ENCODE measurements around the gene ZNF500. TPM values are rescaled to one million over a fixed set of nuclear protein-coding genes. Genes with fewer than 3 reads are reported as not detected.
"Not testable (repeated sequence)": the region's sequence is repeated elsewhere in the genome, so short reads cannot be mapped to it uniquely, and the experiment has no call there.

The ZNF500 gene
- total RNA-seq, 2 experiments from 2014 or later = 10.9 to 12.8 TPM

- CTCF ChIA-PET = no interaction called here
- no peak for ATAC-seq
- Mint-ChIP-seq H3K4me3 (no peak overlapping the region), H3K27me3 (no peaks in the 10 kb centered on the region), H3K4me1 (ENCODE audit: low read depth) (no peaks in the 10 kb centered on the region), H3K9me3 (no peaks in the 10 kb centered on the region), H3K27ac (no peak overlapping the region), H3K36me3 (ENCODE audit: low read depth) (no peaks in the 10 kb centered on the region)
- POLR2A ChIA-PET = interaction anchor here (1.7 kb wide), 1 partner anchor 18 kb away, joined by 4 read pairs; no protein-coding TSS in a partner anchor
- no peak for TF ChIP-seq CTCF (IDR thresholded peaks at IDR 0.05)
- intact Hi-C loops (cut with micrococcal nuclease) = no loop called here
- DNase-seq = no peak
Measured at GRCh38 chr16:4787068-4787467, 20.1 kb upstream of the ZNF500 start.

GRCh38 chr16:4785758-4786433 is 18.9 kb upstream of the ZNF500 start:
- no peak for DNase-seq
- CTCF ChIA-PET = no interaction called here
- TF ChIP-seq CTCF (IDR thresholded peaks at IDR 0.05) = no peak
- Mint-ChIP-seq H3K27ac (no peak overlapping the region), H3K27me3 (no peaks in the 10 kb centered on the region), H3K4me3 (no peak overlapping the region), H3K4me1 (ENCODE audit: low read depth) (no peaks in the 10 kb centered on the region), H3K9me3 (no peaks in the 10 kb centered on the region), H3K36me3 (ENCODE audit: low read depth) (no peaks in the 10 kb centered on the region)
- no peak for ATAC-seq
- intact Hi-C loops (cut with micrococcal nuclease) = no loop called here
- POLR2A ChIA-PET = interaction anchor here (0.7 to 1.7 kb wide), 2 partner anchors 17 to 33 kb away, joined by 3 to 4 read pairs; no protein-coding TSS in a partner anchor

- ATAC-seq; CTCF ChIA-PET; POLR2A ChIA-PET; H3K36me3 Mint-ChIP-seq (ENCODE audit: low read depth); H3K27ac Mint-ChIP-seq; H3K4me3 Mint-ChIP-seq; DNase-seq; intact Hi-C loops (cut with micrococcal nuclease); H3K4me1 Mint-ChIP-seq (ENCODE audit: low read depth); H3K9me3 Mint-ChIP-seq; H3K27me3 Mint-ChIP-seq: not testable (repeated sequence)
Measured at GRCh38 chr16:4784444-4784987, 17.6 kb upstream of the ZNF500 start.

DNA sequence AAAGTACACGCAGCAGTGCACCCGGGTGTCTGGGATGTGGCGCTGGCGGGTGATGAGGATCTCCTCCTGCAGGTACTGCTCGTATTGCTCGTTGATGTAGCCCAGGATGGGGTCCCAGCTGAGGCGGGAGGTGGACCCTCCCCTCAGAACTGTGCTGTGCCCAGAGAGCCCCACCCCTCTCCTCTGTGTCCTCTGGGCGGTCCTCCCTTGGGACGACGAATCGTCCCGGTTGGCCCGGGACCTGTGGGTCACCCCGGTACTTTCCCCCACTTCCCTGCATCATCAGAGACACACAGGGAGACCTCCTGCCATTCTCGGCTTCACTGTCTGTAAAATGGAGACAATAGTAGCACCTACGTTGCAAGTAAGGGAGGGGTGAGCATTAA is 17.0 kb upstream of the ZNF500 start:
- ChIA-PET POLR2A (no interaction called here), CTCF (no interaction called here)
- Mint-ChIP-seq H3K4me3 (no peak overlapping the region), H3K36me3 (ENCODE audit: low read depth) (no peaks in the 10 kb centered on the region), H3K4me1 (ENCODE audit: low read depth) (no peaks in the 10 kb centered on the region), H3K27me3 (no peaks in the 10 kb centered on the region), H3K9me3 (no peaks in the 10 kb centered on the region), H3K27ac (no peak overlapping the region)
- ATAC-seq = no peak
- intact Hi-C loops (cut with micrococcal nuclease) = no loop called here
- DNase-seq = no peak
- TF ChIP-seq CTCF (IDR thresholded peaks at IDR 0.05) = no peak

DNA sequence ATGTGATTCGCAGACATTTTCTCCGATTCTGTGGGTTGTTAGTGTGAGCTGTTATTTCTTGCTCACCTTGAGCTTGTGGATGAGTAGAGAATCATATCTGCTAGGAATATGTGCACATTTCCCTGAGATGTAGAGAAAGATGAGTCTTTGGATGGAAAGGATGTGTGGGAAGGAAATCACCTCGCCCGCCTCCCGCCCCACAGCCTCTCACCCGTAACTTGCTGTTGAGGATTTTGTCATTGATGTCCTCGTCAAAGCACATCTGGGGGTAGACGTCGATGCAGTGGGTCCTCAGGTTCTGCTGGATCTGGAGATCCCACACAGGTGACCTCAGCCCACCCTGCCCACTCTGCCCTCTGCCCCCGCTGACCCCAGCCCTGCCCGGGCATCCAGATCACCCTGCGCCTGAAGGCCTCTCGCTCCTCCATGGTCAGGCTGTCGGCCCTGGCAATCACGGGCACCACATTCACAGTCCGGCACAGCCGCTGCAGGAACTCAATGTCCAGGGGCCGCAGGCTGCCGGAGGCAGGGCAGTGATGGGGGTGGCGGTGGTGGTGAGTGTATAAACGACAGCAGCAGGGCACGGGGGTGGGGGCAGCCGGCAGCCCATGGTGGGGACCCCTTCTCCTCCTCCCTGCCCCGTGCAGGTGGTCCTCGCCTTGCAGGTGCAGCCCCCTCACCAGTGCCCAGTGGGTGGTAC is 16.4 kb upstream of the ZNF500 start:
- no peaks in the 10 kb centered on the region for H3K4me1 Mint-ChIP-seq (ENCODE audit: low read depth)

More for the DNA sequence above, 16.4 kb upstream of the ZNF500 start:
- no peak for TF ChIP-seq CTCF (IDR thresholded peaks at IDR 0.05)
- DNase-seq (no peak), ATAC-seq (no peak)
- no peaks in the 10 kb centered on the region for H3K9me3 Mint-ChIP-seq
- H3K27ac Mint-ChIP-seq = no peak overlapping the region
- POLR2A ChIA-PET = no interaction called here
- no peaks in the 10 kb centered on the region for H3K36me3 Mint-ChIP-seq (ENCODE audit: low read depth)
- CTCF ChIA-PET = no interaction called here
- intact Hi-C loops (cut with micrococcal nuclease) = no loop called here
- no peak overlapping the region for H3K4me3 Mint-ChIP-seq
- H3K27me3 Mint-ChIP-seq = no peaks in the 10 kb centered on the region

Data from activated CD8-positive, alpha-beta T cell treated with anti-CD3 and anti-CD28 coated beads for 36 hours (primary cell).